ENCODE data around the gene PRR36.

DNA sequence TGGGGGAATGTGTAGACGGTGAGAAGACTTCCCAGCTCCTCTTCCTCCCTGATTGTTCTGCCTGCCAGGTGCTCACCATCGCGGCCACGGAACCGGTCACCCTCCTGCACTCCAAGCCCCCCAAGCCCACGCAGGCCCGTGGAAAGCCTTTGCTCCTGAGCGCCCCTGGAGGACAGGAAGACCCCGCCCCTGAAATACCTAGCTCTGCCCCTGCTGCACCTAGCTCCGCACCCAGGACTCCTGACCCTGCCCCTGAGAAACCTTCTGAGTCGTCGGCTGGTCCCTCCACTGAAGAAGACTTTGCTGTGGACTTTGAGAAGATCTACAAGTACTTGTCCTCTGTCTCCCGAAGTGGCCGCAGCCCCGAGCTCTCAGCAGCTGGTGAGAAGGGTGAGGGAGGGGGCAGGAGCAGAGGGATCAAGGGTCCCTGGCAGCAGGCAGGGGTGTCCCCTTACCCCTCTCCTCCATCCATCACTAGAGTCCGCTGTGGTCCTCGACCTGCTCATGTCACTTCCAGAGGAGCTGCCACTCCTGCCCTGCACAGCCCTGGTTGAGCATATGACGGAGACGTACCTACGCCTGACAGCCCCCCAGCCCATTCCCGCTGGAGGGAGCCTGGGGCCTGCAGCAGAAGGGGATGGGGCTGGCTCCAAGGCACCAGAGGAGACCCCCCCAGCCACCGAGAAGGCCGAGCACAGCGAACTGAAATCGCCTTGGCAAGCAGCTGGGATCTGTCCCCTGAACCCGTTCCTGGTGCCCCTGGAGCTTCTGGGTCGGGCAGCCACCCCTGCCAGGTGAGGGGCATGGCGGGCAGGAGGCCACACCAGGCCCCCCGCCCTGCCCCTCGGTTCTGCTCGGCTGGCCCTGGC, 48.0 kb upstream of the PRR36 start:
- TF ChIP-seq, protein P1, sequence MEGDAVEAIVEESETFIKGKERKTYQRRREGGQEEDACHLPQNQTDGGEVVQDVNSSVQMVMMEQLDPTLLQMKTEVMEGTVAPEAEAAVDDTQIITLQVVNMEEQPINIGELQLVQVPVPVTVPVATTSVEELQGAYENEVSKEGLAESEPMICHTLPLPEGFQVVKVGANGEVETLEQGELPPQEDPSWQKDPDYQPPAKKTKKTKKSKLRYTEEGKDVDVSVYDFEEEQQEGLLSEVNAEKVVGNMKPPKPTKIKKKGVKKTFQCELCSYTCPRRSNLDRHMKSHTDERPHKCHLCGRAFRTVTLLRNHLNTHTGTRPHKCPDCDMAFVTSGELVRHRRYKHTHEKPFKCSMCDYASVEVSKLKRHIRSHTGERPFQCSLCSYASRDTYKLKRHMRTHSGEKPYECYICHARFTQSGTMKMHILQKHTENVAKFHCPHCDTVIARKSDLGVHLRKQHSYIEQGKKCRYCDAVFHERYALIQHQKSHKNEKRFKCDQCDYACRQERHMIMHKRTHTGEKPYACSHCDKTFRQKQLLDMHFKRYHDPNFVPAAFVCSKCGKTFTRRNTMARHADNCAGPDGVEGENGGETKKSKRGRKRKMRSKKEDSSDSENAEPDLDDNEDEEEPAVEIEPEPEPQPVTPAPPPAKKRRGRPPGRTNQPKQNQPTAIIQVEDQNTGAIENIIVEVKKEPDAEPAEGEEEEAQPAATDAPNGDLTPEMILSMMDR (IDR thresholded peaks at IDR 0.05), result no peak
- TF ChIP-seq POLR2A (IDR thresholded peaks at IDR 0.05) (no peak), POLR2AphosphoS5 (IDR thresholded peaks at IDR 0.05) (no peak)
